Thoracic aorta (tissue), 2 donors: ENCODE results near the gene THRAP3. TPM values are rescaled to one million over a fixed set of nuclear protein-coding genes. Genes with fewer than 3 reads are reported as not detected.

Experiments used
- ATAC-seq: fragments of 150-250 bp; one replicate; pipeline ENCODE4 v1.8.0; 2017; ENCODE audit warnings: low read depth; ENCODE audit not compliant: insufficient number of reproducible peaks, low FRiP score
- DNase-seq: peaks from one replicate; pipeline ENCODE4 v3.0.0-alpha.2; 2020; ENCODE audit warnings: low spot score
- H3K27ac ChIP-seq, 2 donors: fragments of 200-600 bp; sonication (generic); 1 replicate in 1 of 2; 2 replicates in 1 of 2; pipeline ENCODE4 v1.5.1; 2016; ENCODE audit warnings: mild to moderate bottlenecking in 2 of 2, moderate library complexity in 2 of 2
- H3K27me3 ChIP-seq: fragments of 200-600 bp; sonication (generic); replicated peaks from 2 replicates; pipeline ENCODE4 v1.6.0; 2016; ENCODE audit warnings: mild to moderate bottlenecking; ENCODE audit not compliant: insufficient read depth
- H3K36me3 ChIP-seq: fragments of 200-600 bp; sonication (generic); one replicate; pipeline ENCODE4 v1.5.1; 2016
- H3K4me1 ChIP-seq, 2 donors: fragments of 200-600 bp; sonication (generic); 1 replicate in 1 of 2; 2 replicates in 1 of 2; pipeline versions ENCODE4 v1.5.1 to v1.6.0; 2016; ENCODE audit warnings: low read depth in 2 of 2, mild to moderate bottlenecking in 1 of 2; ENCODE audit not compliant: control insufficient read depth in 1 of 2
- H3K4me3 ChIP-seq: fragments of 200-600 bp; sonication (generic); 2 replicates; pipeline ENCODE4 v1.5.1; 2016; ENCODE audit warnings: mild to moderate bottlenecking
- H3K9me3 ChIP-seq: fragments of 200-600 bp; sonication (generic); 2 replicates; pipeline ENCODE4 v1.5.1; 2016
- CTCF ChIP-seq: fragments of 200-600 bp; sonication (generic); IDR thresholded peaks from one replicate; pipeline ENCODE4 v1.5.1; 2019; ENCODE audit warnings: antibody characterized with exemption
- total RNA-seq, 2 donors: library from RNA; depleted of rRNA; stranded (reverse); fragments of >200 nt; gene quantifications; one replicate each; pipeline versions ENCODE4 v1.1.0 to v1.2.3, GENCODE V29; 2016

The THRAP3 gene
- total RNA-seq, 2 donors from 2014 or later: 49.3 to 111 TPM

- peaks cover 6% of the 10 kb centered on the region for H3K36me3 ChIP-seq
- no peak overlapping the region for H3K4me3 ChIP-seq
These were observed 6.9 kb downstream of the THRAP3 start for GRCh38 chr1:36231191-36231590.

GRCh38 chr1:36232212-36233095 is 8.2 kb downstream of the THRAP3 start:
- Histone ChIP-seq H3K27ac (no peak overlapping the region), H3K9me3 (no peaks in the 10 kb centered on the region), H3K4me1 (peaks cover 39 to 88% of the 10 kb centered on the region in 2 donors), H3K36me3 (peaks cover 6% of the 10 kb centered on the region), H3K27me3 (no peaks in the 10 kb centered on the region), H3K4me3 (no peak overlapping the region)
- no peak for ATAC-seq
- no peak for TF ChIP-seq CTCF
- DNase-seq: no peak

More at GRCh38 chr1:36231191-36231590, 6.9 kb downstream of the THRAP3 start:
- ATAC-seq (no peak), DNase-seq (no peak)
- no peak for TF ChIP-seq CTCF
- Histone ChIP-seq H3K9me3 (no peaks in the 10 kb centered on the region), H3K4me1 (peaks cover 45 to 88% of the 10 kb centered on the region in 2 donors), H3K27me3 (no peaks in the 10 kb centered on the region), H3K27ac (peak overlapping the region in 1 of 2 donors; percentile 15)

GRCh38 chr1:36236302-36236701 is 12.1 kb downstream of the THRAP3 start:
- Histone ChIP-seq H3K4me1 (peaks cover 33 to 87% of the 10 kb centered on the region in 2 donors), H3K36me3 (no peaks in the 10 kb centered on the region), H3K4me3 (no peak overlapping the region), H3K27me3 (no peaks in the 10 kb centered on the region), H3K27ac (no peak overlapping the region), H3K9me3 (no peaks in the 10 kb centered on the region)
- TF ChIP-seq CTCF: no peak
- DNase-seq: no peak
- no peak for ATAC-seq

GRCh38 chr1:36238433-36238832 is 14.2 kb downstream of the THRAP3 start:
- Histone ChIP-seq H3K36me3 (peaks cover 6% of the 10 kb centered on the region), H3K4me1 (peaks cover 33 to 66% of the 10 kb centered on the region in 2 donors), H3K9me3 (no peaks in the 10 kb centered on the region), H3K27me3 (no peaks in the 10 kb centered on the region), H3K27ac (peak overlapping the region in 1 of 2 donors; percentile 18), H3K4me3 (no peak overlapping the region)
- DNase-seq (no peak), ATAC-seq (peak; percentile 44)
- no peak for TF ChIP-seq CTCF

- ATAC-seq (no peak), DNase-seq (no peak)
- Histone ChIP-seq H3K27ac (peak overlapping the region in 1 of 2 donors; percentile 20), H3K27me3 (no peaks in the 10 kb centered on the region), H3K36me3 (peaks cover 6% of the 10 kb centered on the region), H3K4me1 (peaks cover 34 to 64% of the 10 kb centered on the region in 2 donors), H3K9me3 (no peaks in the 10 kb centered on the region), H3K4me3 (no peak overlapping the region)
- TF ChIP-seq CTCF: no peak
These were observed 15.8 kb downstream of the THRAP3 start for GRCh38 chr1:36239941-36240637.
